Gastroesophageal sphincter (tissue), 3 donors: ENCODE data around the gene FBXO36.

ENCODE experiments used
- CTCF ChIP-seq, 4 experiments: fragments of 200-600 bp in 2 of 4; fragments of 450-650 bp in 2 of 4; sonication (generic) in 1 of 4; IDR thresholded peaks; one replicate each; pipeline ENCODE4 v1.5.1; 2017 to 2019; ENCODE audit warnings: antibody characterized with exemption in 4 of 4, mild to moderate bottlenecking in 2 of 4, moderate library complexity in 2 of 4
- EP300 ChIP-seq: sonication (generic); formaldehyde crosslinking; IDR thresholded peaks from one replicate; pipeline ENCODE4 v1.6.1; 2017; ENCODE audit warnings: antibody characterized with exemption, mild to moderate bottlenecking
- POLR2A ChIP-seq, 2 donors: fragments of 450-650 bp; IDR thresholded peaks; one replicate each; pipeline ENCODE4 v1.6.1; 2017; ENCODE audit warnings: antibody characterized with exemption in 2 of 2, mild to moderate bottlenecking in 2 of 2, moderate library complexity in 1 of 2
- POLR2AphosphoS5 ChIP-seq: sonication (generic); formaldehyde crosslinking; IDR thresholded peaks from one replicate; pipeline ENCODE4 v1.6.1; 2017; ENCODE audit warnings: antibody characterized with exemption

- TF ChIP-seq POLR2A (IDR thresholded peaks at IDR 0.05) (no peak), CTCF (IDR thresholded peaks at IDR 0.05) (peak in 1 of 4 experiments; percentile 23), POLR2AphosphoS5 (peak; percentile 27), EP300 (no peak)
These were observed 58.3 kb downstream of the FBXO36 start for GRCh38 chr2:229980431-229981184.
